Midbrain (tissue), 1 donor: ENCODE data around the gene FCRLA.

Source experiments
- DNase-seq: peaks from one replicate; lab custom pipeline; 2025; lab: John Stamatoyannopoulos, UW

FCRLA gene

GRCh38 chr1:161731981-161732718 lies 25.1 kb downstream of the FCRLA start:
- DNase-seq = no peak

GRCh38 chr1:161733526-161733925 lies 26.5 kb downstream of the FCRLA start:
- no peak for DNase-seq

GRCh38 chr1:161735837-161736236 lies 28.8 kb downstream of the FCRLA start:
- no peak for DNase-seq

GRCh38 chr1:161736335-161736969 lies 29.4 kb downstream of the FCRLA start:
- no peak for DNase-seq

GRCh38 chr1:161737625-161738024 lies 30.6 kb downstream of the FCRLA start:
- no peak for DNase-seq

GRCh38 chr1:161738627-161739287 lies 31.7 kb downstream of the FCRLA start:
- peak; percentile 19 for DNase-seq

GRCh38 chr1:161739865-161740566 lies 33.0 kb downstream of the FCRLA start:
- DNase-seq = peak; percentile 4

GRCh38 chr1:161740921-161741320 lies 33.9 kb downstream of the FCRLA start:
- DNase-seq = no peak

GRCh38 chr1:161743231-161743630 lies 36.2 kb downstream of the FCRLA start:
- DNase-seq = no peak

GRCh38 chr1:161747801-161748200 lies 40.8 kb downstream of the FCRLA start:
- DNase-seq = no peak

- DNase-seq = peak; percentile 91
Measured at GRCh38 chr1:161749509-161750407, 42.7 kb downstream of the FCRLA start, which contains the start of gene DUSP12. DUSP12 (plus strand) TSS chr1:161749786; CDS start chr1:161749802, 16 bp downstream.

GRCh38 chr1:161763522-161764098 lies 56.6 kb downstream of the FCRLA start:
- no peak for DNase-seq
